ENCODE data around the gene ZNF555. TPM values are rescaled to one million over a fixed set of nuclear protein-coding genes. Genes with fewer than 3 reads are reported as not detected.
A peak's percentile ranks its signal among the peaks of the same experiment; 100 is the strongest.

Gene ZNF555
- total and polyA plus RNA-seq, 2 of the 13 experiments (the other 11 are each of a cell fraction or from before 2014, with no cell fraction given) = 5.0 to 8.0 TPM

DNA sequence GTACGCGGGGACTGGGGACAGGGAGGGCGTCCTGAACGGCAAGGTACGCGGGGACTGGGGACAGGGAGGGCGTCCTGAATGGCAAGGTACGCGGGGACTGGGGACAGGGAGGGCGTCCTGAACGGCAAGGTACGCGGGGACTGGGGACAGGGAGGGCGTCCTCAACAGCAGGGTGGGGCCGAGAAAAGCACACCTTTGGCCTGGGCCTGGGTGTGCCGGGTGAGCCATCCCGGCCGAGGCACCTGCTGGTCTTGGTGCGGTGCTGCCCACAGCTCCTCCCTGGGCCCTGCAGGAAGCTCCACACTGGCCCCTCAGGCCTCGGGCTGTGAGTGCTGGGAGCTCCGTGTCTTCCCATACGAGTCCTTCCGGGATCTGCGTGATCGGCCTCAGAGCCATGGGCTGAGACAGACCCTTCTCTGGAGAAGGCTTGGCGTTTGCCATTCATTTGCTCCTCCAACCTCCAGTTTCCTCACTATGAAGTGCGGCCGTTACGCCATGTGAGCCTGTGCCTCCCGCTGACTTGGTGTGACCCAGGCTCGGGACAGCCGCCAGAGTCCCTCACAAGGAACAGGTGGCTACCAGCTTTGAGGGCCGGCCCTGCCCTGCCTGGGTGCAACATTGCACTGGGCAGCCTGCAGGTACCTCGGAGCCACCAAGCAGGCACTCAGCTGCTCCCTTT is 29.4 kb upstream of the ZNF555 start (continued):
- TF ChIP-seq, protein P1, sequence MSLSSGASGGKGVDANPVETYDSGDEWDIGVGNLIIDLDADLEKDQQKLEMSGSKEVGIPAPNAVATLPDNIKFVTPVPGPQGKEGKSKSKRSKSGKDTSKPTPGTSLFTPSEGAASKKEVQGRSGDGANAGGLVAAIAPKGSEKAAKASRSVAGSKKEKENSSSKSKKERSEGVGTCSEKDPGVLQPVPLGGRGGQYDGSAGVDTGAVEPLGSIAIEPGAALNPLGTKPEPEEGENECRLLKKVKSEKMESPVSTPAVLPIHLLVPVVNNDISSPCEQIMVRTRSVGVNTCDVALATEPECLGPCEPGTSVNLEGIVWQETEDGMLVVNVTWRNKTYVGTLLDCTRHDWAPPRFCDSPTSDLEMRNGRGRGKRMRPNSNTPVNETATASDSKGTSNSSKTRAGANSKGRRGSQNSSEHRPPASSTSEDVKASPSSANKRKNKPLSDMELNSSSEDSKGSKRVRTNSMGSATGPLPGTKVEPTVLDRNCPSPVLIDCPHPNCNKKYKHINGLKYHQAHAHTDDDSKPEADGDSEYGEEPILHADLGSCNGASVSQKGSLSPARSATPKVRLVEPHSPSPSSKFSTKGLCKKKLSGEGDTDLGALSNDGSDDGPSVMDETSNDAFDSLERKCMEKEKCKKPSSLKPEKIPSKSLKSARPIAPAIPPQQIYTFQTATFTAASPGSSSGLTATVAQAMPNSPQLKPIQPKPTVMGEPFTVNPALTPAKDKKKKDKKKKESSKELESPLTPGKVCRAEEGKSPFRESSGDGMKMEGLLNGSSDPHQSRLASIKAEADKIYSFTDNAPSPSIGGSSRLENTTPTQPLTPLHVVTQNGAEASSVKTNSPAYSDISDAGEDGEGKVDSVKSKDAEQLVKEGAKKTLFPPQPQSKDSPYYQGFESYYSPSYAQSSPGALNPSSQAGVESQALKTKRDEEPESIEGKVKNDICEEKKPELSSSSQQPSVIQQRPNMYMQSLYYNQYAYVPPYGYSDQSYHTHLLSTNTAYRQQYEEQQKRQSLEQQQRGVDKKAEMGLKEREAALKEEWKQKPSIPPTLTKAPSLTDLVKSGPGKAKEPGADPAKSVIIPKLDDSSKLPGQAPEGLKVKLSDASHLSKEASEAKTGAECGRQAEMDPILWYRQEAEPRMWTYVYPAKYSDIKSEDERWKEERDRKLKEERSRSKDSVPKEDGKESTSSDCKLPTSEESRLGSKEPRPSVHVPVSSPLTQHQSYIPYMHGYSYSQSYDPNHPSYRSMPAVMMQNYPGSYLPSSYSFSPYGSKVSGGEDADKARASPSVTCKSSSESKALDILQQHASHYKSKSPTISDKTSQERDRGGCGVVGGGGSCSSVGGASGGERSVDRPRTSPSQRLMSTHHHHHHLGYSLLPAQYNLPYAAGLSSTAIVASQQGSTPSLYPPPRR (CRISPR knock-in tag; IDR thresholded peaks at IDR 0.05; ENCODE audit: borderline replicate concordance) = 0 out of 2 replicates have a peak, but pooled peaks have one; percentile 4
- TF ChIP-seq ZSCAN22 (CRISPR knock-in tag; IDR thresholded peaks at IDR 0.05) (no peak), GATAD2A (CRISPR knock-in tag; IDR thresholded peaks at IDR 0.05) (no peak), RBFOX2 (IDR thresholded peaks at IDR 0.05; ENCODE audit: low read depth, low read length) (peak; percentile 33), MTA1 (CRISPR knock-in tag; IDR thresholded peaks at IDR 0.05; ENCODE audit: borderline replicate concordance) (0 out of 2 replicates have a peak, but pooled peaks have one; percentile 14), YEATS4 (CRISPR knock-in tag; IDR thresholded peaks at IDR 0.05; ENCODE audit: borderline replicate concordance) (no peak), NBN (conservative IDR thresholded peaks at IDR 0.05) (no peak)
- TF ChIP-seq, protein P2, sequence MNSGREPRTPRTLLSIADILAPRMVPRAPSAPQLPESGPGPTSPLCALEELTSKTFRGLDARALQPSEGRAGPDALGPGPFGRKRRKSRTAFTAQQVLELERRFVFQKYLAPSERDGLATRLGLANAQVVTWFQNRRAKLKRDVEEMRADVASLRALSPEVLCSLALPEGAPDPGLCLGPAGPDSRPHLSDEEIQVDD (CRISPR knock-in tag; IDR thresholded peaks at IDR 0.05; ENCODE audit: borderline replicate concordance) = 0 out of 2 replicates have a peak, but pooled peaks have one; percentile 33
